ENCODE measurements around the gene LRP1B.

The LRP1B gene

GRCh38 chr2:141947396-141948114 is 183.3 kb downstream of the LRP1B start:
- no peak for TF ChIP-seq CTCF (conservative IDR thresholded peaks at IDR 0.05; ENCODE audit: low read depth, low read length)
- no peak overlapping the region for H3K4me3 ChIP-seq (ENCODE audit: low read length)
- no peak for DNase-seq (ENCODE audit: low read depth)

- no peak for DNase-seq (ENCODE audit: low read depth)
- no peak overlapping the region for H3K4me3 ChIP-seq (ENCODE audit: low read length)
- no peak for TF ChIP-seq CTCF (conservative IDR thresholded peaks at IDR 0.05; ENCODE audit: low read depth, low read length)
Observed at GRCh38 chr2:141946016-141946415, 184.8 kb downstream of the LRP1B start.

GRCh38 chr2:141943918-141944317 is 186.9 kb downstream of the LRP1B start:
- no peak for DNase-seq (ENCODE audit: low read depth)
- H3K4me3 ChIP-seq (ENCODE audit: low read length), result no peak overlapping the region
- TF ChIP-seq CTCF (conservative IDR thresholded peaks at IDR 0.05; ENCODE audit: low read depth, low read length), result no peak

- no peak for DNase-seq (ENCODE audit: low read depth)
- no peak overlapping the region for H3K4me3 ChIP-seq (ENCODE audit: low read length)
- TF ChIP-seq CTCF (conservative IDR thresholded peaks at IDR 0.05; ENCODE audit: low read depth, low read length), result peak; percentile 50
Observed at GRCh38 chr2:141942006-141942789, 188.6 kb downstream of the LRP1B start.

- H3K4me3 ChIP-seq (ENCODE audit: low read length), result no peak overlapping the region
- no peak for DNase-seq (ENCODE audit: low read depth)
- TF ChIP-seq CTCF (conservative IDR thresholded peaks at IDR 0.05; ENCODE audit: low read depth, low read length), result no peak
Observed at GRCh38 chr2:141941210-141941714, 189.6 kb downstream of the LRP1B start.

- peak; percentile 28 for DNase-seq (ENCODE audit: low read depth)
- no peak overlapping the region for H3K4me3 ChIP-seq (ENCODE audit: low read length)
- TF ChIP-seq CTCF (conservative IDR thresholded peaks at IDR 0.05; ENCODE audit: low read depth, low read length), result no peak
Observed at GRCh38 chr2:141940709-141941108, 190.1 kb downstream of the LRP1B start.
